Ectodermal cell (in vitro differentiated cells): ENCODE results near the gene CBLC.
"Not testable (repeated sequence)": the region's sequence is repeated elsewhere in the genome, so short reads cannot be mapped to it uniquely, and the experiment has no call there.

Experiments used
- H3K27ac ChIP-seq: 2 replicates; pipeline ENCODE4 v1.7.0; 2013; ENCODE audit warnings: mild to moderate bottlenecking, low read depth, low read length; ENCODE audit not compliant: insufficient read depth, poor library complexity, severe bottlenecking
- H3K27me3 ChIP-seq: 2 replicates; pipeline ENCODE4 v1.7.0; 2013; ENCODE audit warnings: mild to moderate bottlenecking, low read length; ENCODE audit not compliant: insufficient read depth, control insufficient read depth, poor library complexity, severe bottlenecking
- H3K36me3 ChIP-seq: one replicate; pipeline ENCODE4 v1.7.0; 2013; ENCODE audit warnings: low read length; ENCODE audit not compliant: control insufficient read depth, insufficient read depth
- H3K4me1 ChIP-seq: one replicate; pipeline ENCODE4 v1.7.0; 2013; ENCODE audit warnings: low read length; ENCODE audit not compliant: control insufficient read depth, insufficient read depth
- H3K4me3 ChIP-seq: 2 replicates; pipeline ENCODE4 v1.7.0; 2013; ENCODE audit warnings: low read depth, low read length, control low read depth; ENCODE audit not compliant: insufficient read depth
- H3K9me3 ChIP-seq: 2 replicates; pipeline ENCODE4 v1.7.0; 2013; ENCODE audit warnings: mild to moderate bottlenecking, low read length, moderate library complexity; ENCODE audit not compliant: control insufficient read depth
- WGBS, 2 experiments: methylation state at CpG; one replicate each; pipeline ENCODE4 v1.1.7; 2013; ENCODE audit warnings: missing lambda C conversion rate in 2 of 2; 5-methylcytosine and 5-hydroxymethylcytosine counted together

CBLC gene

GRCh38 chr19:44781694-44782093 lies 4.0 kb downstream of the CBLC start:
- not testable (repeated sequence) for H3K27ac ChIP-seq, H3K9me3 ChIP-seq, H3K36me3 ChIP-seq, H3K4me1 ChIP-seq, H3K4me3 ChIP-seq
- H3K27me3 ChIP-seq: peaks cover 12% of the 10 kb centered on the region
- WGBS, 2 experiments: 92 to 97% methylated on average over 2 of the region's 2 CpGs

GRCh38 chr19:44782729-44783128 lies 5.0 kb downstream of the CBLC start:
- Histone ChIP-seq H3K4me3 (no peak overlapping the region), H3K27ac (no peak overlapping the region), H3K9me3 (no peaks in the 10 kb centered on the region), H3K36me3 (no peaks in the 10 kb centered on the region), H3K27me3 (peaks cover 4% of the 10 kb centered on the region), H3K4me1 (no peaks in the 10 kb centered on the region)
- 88 to 91% methylated on average over 4 to 5 of the region's 5 CpGs for WGBS, 2 experiments

- WGBS, 2 experiments: 95 to 96% methylated on average over 4 of the region's 4 CpGs
- H3K27ac ChIP-seq: no peak overlapping the region
- no peaks in the 10 kb centered on the region for H3K27me3 ChIP-seq
- no peak overlapping the region for H3K4me3 ChIP-seq
- H3K4me1 ChIP-seq: no peaks in the 10 kb centered on the region
- no peaks in the 10 kb centered on the region for H3K36me3 ChIP-seq
- H3K9me3 ChIP-seq: no peaks in the 10 kb centered on the region
Observed at GRCh38 chr19:44783545-44783944, 5.9 kb downstream of the CBLC start.

GRCh38 chr19:44785271-44785670 lies 7.6 kb downstream of the CBLC start:
- no peaks in the 10 kb centered on the region for H3K36me3 ChIP-seq
- H3K27ac ChIP-seq: no peak overlapping the region
- no peaks in the 10 kb centered on the region for H3K9me3 ChIP-seq
- no peaks in the 10 kb centered on the region for H3K27me3 ChIP-seq
- H3K4me1 ChIP-seq: no peaks in the 10 kb centered on the region
- 87 to 93% methylated on average over 3 of the region's 3 CpGs for WGBS, 2 experiments
- no peak overlapping the region for H3K4me3 ChIP-seq

GRCh38 chr19:44785993-44786392 lies 8.3 kb downstream of the CBLC start:
- Histone ChIP-seq H3K4me3 (no peak overlapping the region), H3K4me1 (no peaks in the 10 kb centered on the region), H3K36me3 (no peaks in the 10 kb centered on the region), H3K27ac (no peak overlapping the region), H3K9me3 (no peaks in the 10 kb centered on the region), H3K27me3 (no peaks in the 10 kb centered on the region)
- 91 to 95% methylated on average over 15 of the region's 15 CpGs for WGBS, 2 experiments

- H3K27ac ChIP-seq: no peak overlapping the region
- H3K27me3 ChIP-seq: no peaks in the 10 kb centered on the region
- H3K36me3 ChIP-seq: no peaks in the 10 kb centered on the region
- no peaks in the 10 kb centered on the region for H3K4me1 ChIP-seq
- H3K4me3 ChIP-seq: no peak overlapping the region
- no peaks in the 10 kb centered on the region for H3K9me3 ChIP-seq
- 92 to 95% methylated on average over 6 of the region's 6 CpGs for WGBS, 2 experiments
Observed at GRCh38 chr19:44788971-44789370, 11.3 kb downstream of the CBLC start.

- 94% methylated on average over 12 of the region's 13 CpGs for WGBS, 2 experiments
- Histone ChIP-seq H3K27ac (no peak overlapping the region), H3K36me3 (no peaks in the 10 kb centered on the region), H3K4me3 (no peak overlapping the region), H3K27me3 (no peaks in the 10 kb centered on the region), H3K4me1 (no peaks in the 10 kb centered on the region), H3K9me3 (no peaks in the 10 kb centered on the region)
Observed at GRCh38 chr19:44789943-44790483, 12.3 kb downstream of the CBLC start.

- WGBS, 2 experiments: 90 to 92% methylated on average over 9 of the region's 9 CpGs
- H3K4me1 ChIP-seq: no peaks in the 10 kb centered on the region
- H3K27me3 ChIP-seq: no peaks in the 10 kb centered on the region
- H3K4me3 ChIP-seq: no peak overlapping the region
- H3K27ac ChIP-seq: no peak overlapping the region
- no peaks in the 10 kb centered on the region for H3K36me3 ChIP-seq
- no peaks in the 10 kb centered on the region for H3K9me3 ChIP-seq
Observed at GRCh38 chr19:44792281-44792680, 14.6 kb downstream of the CBLC start.

GRCh38 chr19:44794610-44795009 lies 16.9 kb downstream of the CBLC start:
- no peak overlapping the region for H3K4me3 ChIP-seq
- H3K4me1 ChIP-seq: no peaks in the 10 kb centered on the region
- WGBS, 2 experiments: 92 to 93% methylated on average over 4 of the region's 4 CpGs

GRCh38 chr19:44795398-44795987 lies 17.8 kb downstream of the CBLC start:
- Histone ChIP-seq H3K36me3 (no peaks in the 10 kb centered on the region), H3K27ac (no peak overlapping the region), H3K9me3 (no peaks in the 10 kb centered on the region), H3K4me1 (no peaks in the 10 kb centered on the region), H3K27me3 (no peaks in the 10 kb centered on the region), H3K4me3 (no peak overlapping the region)
- 94 to 97% methylated on average over 13 of the region's 13 CpGs for WGBS, 2 experiments

More at GRCh38 chr19:44794610-44795009, 16.9 kb downstream of the CBLC start:
- no peak overlapping the region for H3K27ac ChIP-seq
- H3K9me3 ChIP-seq: no peaks in the 10 kb centered on the region
- H3K36me3 ChIP-seq: no peaks in the 10 kb centered on the region
- no peaks in the 10 kb centered on the region for H3K27me3 ChIP-seq
